GM13977 (cell line): ENCODE measurements around the gene TRPM8.

Experiments
- DNase-seq: peaks from one replicate; pipeline ENCODE4 v3.0.0; 2012; ENCODE audit warnings: low spot score
- in situ Hi-C: fragments of 300-500 bp; cut with MboI; formaldehyde crosslinking; loops from one replicate; pipeline ENCODE4 v1.12.0; 2022; ENCODE audit warnings: low sequenced_read_pairs, low pct_unique_long_range_greater_than_20kb, mixed read lengths, inconsistent platforms; ENCODE audit not compliant: unreplicated experiment
- TF ChIP-seq, protein P1 (sequence below): IDR thresholded peaks from 2 replicates; pipeline ENCODE4 v1.5.1; 2012; ENCODE audit warnings: mild to moderate bottlenecking, control low read depth; ENCODE audit not compliant: insufficient read depth; ENCODE audit errors: extremely low read depth, missing control alignments

Gene TRPM8

DNA sequence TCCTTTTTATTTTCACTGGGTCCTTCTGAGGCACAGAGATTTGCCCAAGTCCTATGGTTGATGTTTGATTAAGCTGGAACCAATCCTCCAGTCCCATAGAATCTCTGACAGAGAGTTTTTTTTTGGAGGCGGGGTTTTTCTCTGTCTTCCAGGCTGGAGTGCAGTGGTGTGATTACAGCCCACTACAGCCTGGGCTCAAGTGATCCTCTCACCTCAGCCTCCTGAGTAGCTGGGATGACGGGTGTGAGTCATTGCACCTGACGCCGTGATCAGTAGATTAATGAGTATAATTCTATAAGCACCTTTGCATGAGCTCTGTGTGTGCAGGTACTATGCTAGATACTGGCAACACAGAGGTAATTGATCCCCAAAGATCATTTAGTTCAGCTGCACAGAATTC is 15.3 kb upstream of the TRPM8 start:
- TF ChIP-seq, protein P1, sequence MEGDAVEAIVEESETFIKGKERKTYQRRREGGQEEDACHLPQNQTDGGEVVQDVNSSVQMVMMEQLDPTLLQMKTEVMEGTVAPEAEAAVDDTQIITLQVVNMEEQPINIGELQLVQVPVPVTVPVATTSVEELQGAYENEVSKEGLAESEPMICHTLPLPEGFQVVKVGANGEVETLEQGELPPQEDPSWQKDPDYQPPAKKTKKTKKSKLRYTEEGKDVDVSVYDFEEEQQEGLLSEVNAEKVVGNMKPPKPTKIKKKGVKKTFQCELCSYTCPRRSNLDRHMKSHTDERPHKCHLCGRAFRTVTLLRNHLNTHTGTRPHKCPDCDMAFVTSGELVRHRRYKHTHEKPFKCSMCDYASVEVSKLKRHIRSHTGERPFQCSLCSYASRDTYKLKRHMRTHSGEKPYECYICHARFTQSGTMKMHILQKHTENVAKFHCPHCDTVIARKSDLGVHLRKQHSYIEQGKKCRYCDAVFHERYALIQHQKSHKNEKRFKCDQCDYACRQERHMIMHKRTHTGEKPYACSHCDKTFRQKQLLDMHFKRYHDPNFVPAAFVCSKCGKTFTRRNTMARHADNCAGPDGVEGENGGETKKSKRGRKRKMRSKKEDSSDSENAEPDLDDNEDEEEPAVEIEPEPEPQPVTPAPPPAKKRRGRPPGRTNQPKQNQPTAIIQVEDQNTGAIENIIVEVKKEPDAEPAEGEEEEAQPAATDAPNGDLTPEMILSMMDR, result no peak
- DNase-seq, result no peak
- in situ Hi-C loops, result no loop called here

DNA sequence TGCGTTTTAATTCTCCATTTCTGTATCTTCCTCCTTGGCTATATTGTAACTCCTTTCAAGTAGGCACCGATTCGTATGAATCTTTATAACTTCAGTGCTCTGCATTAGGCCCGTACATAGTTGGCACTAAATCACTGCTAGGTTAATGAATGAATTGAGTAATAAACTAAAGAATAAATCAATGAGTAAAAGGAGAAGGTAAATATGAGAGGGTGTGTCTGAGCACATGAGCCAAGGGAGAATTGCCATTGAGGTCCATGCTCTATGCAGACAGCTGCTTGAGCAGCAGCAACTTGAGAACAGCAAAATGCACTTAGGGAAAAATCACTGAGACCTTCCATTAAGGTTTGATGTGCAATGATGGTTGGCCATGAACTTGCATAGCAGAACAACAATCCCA is 11.2 kb upstream of the TRPM8 start:
- DNase-seq, result no peak
- in situ Hi-C loops, result no loop called here
- TF ChIP-seq, protein P1, result no peak

DNA sequence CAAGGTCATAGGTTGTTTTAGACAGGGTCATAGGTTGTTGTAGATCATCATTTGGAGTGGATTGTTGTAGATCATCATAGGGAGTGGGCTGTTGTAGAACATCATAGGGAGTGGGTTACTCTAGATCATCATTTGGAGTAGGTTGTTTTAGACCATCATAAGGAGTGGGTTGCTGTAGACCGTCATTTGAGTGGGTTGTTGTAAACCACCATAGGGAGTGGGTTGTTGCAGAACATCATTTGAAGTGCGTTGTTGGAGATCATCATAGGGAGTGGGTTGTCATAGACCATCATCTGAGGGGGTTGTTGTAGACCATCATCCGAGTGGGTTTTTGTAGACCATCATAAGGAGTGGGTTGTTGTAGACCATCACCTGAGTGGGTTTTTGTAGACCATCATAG is 9.5 kb upstream of the TRPM8 start:
- no peak for DNase-seq
- in situ Hi-C loops, result no loop called here
- TF ChIP-seq, protein P1, result no peak

DNA sequence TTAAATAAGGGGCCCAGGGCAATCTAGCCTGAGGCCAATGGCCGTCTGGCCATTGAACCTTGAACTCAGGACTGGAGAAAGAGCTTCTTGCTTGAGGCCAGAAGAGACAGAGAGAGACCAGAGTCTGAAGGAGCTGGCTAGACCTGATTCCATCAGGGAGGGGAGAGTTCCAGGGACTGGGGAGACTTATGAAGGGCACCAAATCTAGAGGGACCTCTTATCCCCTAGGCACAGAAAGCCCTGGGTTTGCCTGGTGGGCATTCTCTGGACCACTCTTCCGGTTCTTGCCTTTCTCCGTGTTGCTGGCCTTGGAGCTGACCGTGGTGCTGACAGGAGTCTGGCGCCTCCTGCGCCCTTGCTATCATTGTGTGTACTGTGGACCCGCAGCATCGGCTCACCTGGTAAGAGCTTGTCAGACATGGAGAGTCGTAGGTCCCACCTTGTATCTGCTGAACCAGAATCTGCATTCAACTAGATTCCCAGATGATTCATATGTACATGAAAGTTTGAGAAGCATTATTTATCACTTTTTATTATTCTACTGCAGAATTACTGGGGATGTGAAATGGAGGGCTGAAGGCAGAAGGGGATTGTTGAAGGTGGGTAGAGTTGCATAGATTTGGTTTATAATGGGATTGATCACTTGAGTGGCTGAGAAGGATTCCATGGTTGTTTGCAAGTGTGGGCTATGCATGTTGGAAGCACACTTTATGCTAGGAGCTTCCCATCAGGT is 4.3 kb upstream of the TRPM8 start:
- TF ChIP-seq, protein P1, result no peak
- in situ Hi-C loops, result no loop called here
- no peak for DNase-seq

DNA sequence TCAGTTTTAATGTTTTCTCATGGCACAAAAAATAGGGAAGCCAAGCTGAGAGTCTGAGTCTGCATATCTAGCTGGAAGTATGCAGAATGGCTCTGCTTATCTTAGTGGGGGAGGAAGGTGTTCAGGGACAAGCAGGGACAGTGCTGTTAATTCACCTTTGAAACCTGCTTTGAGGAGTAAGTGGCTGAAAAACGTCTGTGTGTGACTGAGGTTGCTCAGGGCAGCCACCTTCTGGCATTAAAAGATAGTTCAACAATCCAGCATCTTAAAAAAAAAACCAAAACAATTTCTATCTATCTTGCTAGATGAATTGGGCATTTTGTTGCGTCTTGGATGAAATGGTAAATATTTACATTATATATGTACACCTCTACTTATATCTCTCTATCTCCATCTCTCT is 2.0 kb upstream of the TRPM8 start:
- TF ChIP-seq, protein P1, result peak; percentile 18
- in situ Hi-C loops, result no loop called here
- DNase-seq, result no peak

DNA sequence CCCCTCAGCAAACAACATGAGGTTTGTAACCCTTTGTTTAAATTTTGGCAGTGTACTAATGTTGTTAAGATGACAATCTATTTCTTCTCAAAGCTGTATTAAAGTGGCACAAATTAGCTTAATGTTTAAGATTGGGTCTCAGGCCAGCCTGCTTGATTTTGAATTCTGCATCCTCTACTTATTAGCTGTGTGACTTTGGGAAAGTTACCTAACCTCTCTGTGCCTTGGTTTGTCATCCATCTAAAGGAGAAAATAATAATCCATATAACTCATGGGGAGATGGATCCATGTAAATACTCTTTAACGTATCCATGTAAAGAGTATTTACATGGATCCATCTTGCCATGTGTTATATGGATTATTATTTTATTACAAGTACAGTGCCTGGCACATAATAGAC is 2.1 kb downstream of the TRPM8 start:
- in situ Hi-C loops, result no loop called here
- no peak for DNase-seq
- TF ChIP-seq, protein P1, result no peak
